Measurements from ENCODE around the gene SPN.

GRCh38 chr16:29641561-29641960 is 21.5 kb upstream of the SPN start:
- no peak for TF ChIP-seq GABPA (IDR thresholded peaks at IDR 0.05; ENCODE audit: low read depth)
- no peak for TF ChIP-seq POLR2AphosphoS5 (IDR thresholded peaks at IDR 0.05; ENCODE audit: low read depth)
- no peak for TF ChIP-seq CTCF (IDR thresholded peaks at IDR 0.05; ENCODE audit: insufficient read depth, low read length)
- no peak for TF ChIP-seq SPI1 (IDR thresholded peaks at IDR 0.05; ENCODE audit: borderline replicate concordance, low read depth)
